ENCODE measurements around the gene CRPPA. TPM values are rescaled to one million over a fixed set of nuclear protein-coding genes. Genes with fewer than 3 reads are reported as not detected.

CRPPA gene
- 1 to 10 TPM in 3 of 4 donors, under 1 TPM in 1; 0.51 to 2.3 (median 1.5) TPM for total RNA-seq

- peak in 1 of 2 donors; percentile 85 for DNase-seq (ENCODE audit: low spot score in 2 of 2)
- intact Hi-C loops (cut with DNase I; ENCODE audit: low total_unique reads) = no loop called here
- H3K4me3 ChIP-seq (ENCODE audit: low read depth, poor library complexity, severe bottlenecking) = peak within 1 kb of the TSS; percentile 60
- WGBS, 2 donors = 18 to 27% methylated on average over 16 to 20 of the region's 50 CpGs
- TF ChIP-seq CTCF (IDR thresholded peaks at IDR 0.05) (no peak), POLR2A (IDR thresholded peaks at IDR 0.05) (no peak)
These were observed at the start of gene CRPPA for GRCh38 chr7:16421333-16422102. TSS of gene CRPPA (minus strand) at chr7:16421538. CDS start at chr7:16421322, 216 bp downstream.

- no peak for TF ChIP-seq CTCF (IDR thresholded peaks at IDR 0.05)
- no peak for TF ChIP-seq POLR2A (IDR thresholded peaks at IDR 0.05)
- no peak for DNase-seq (ENCODE audit: low spot score in 2 of 2)
- WGBS, 2 donors = 14 to 16% methylated on average over 10 of the region's 10 CpGs
- peak within 1 kb of the TSS; percentile 5 for H3K4me3 ChIP-seq (ENCODE audit: low read depth, poor library complexity, severe bottlenecking)
- intact Hi-C loops (cut with DNase I; ENCODE audit: low total_unique reads) = no loop called here
These were observed 44.4 kb upstream of the CRPPA start, which contains the start of gene SOSTDC1 for GRCh38 chr7:16465469-16466361. TSS of gene SOSTDC1 (minus strand) at chr7:16465738. CDS start at chr7:16465668, 70 bp downstream.

GRCh38 chr7:16463949-16464715, 42.8 kb upstream of the CRPPA start:
- intact Hi-C loops (cut with DNase I; ENCODE audit: low total_unique reads) = no loop called here
- 40 to 47% methylated on average over 10 of the region's 10 CpGs for WGBS, 2 donors

GRCh38 chr7:16463520-16463919, 42.2 kb upstream of the CRPPA start:
- TF ChIP-seq CTCF (IDR thresholded peaks at IDR 0.05) (no peak), POLR2A (IDR thresholded peaks at IDR 0.05) (no peak)
- DNase-seq (ENCODE audit: low spot score in 2 of 2) = no peak
- intact Hi-C loops (cut with DNase I; ENCODE audit: low total_unique reads) = no loop called here
- 24 to 29% methylated on average over 2 of the region's 2 CpGs for WGBS, 2 donors
- H3K4me3 ChIP-seq (ENCODE audit: low read depth, poor library complexity, severe bottlenecking) = no peak overlapping the region

More at GRCh38 chr7:16463949-16464715, 42.8 kb upstream of the CRPPA start:
- no peak for DNase-seq (ENCODE audit: low spot score in 2 of 2)
- no peak for TF ChIP-seq POLR2A (IDR thresholded peaks at IDR 0.05)
- TF ChIP-seq CTCF (IDR thresholded peaks at IDR 0.05) = no peak
- H3K4me3 ChIP-seq (ENCODE audit: low read depth, poor library complexity, severe bottlenecking) = peak overlapping the region; percentile 7

GRCh38 chr7:16462431-16462889, 41.1 kb upstream of the CRPPA start:
- TF ChIP-seq CTCF (IDR thresholded peaks at IDR 0.05) (no peak), POLR2A (IDR thresholded peaks at IDR 0.05) (no peak)
- H3K4me3 ChIP-seq (ENCODE audit: low read depth, poor library complexity, severe bottlenecking) = no peak overlapping the region
- intact Hi-C loops (cut with DNase I; ENCODE audit: low total_unique reads) = no loop called here
- DNase-seq (ENCODE audit: low spot score in 2 of 2) = peak in 1 of 2 donors; percentile 82
- WGBS, 2 donors = 69 to 71% methylated on average over 7 of the region's 7 CpGs
